A549 (cell line): Measurements from ENCODE around the gene PTGES2.

Experiments used
- POLR2A ChIP-seq: IDR thresholded peaks from 2 replicates; pipeline ENCODE4 v1.6.1; 2012; ENCODE audit warnings: mild to moderate bottlenecking, low read length
- TP53 ChIP-seq: fragments of 250-450 bp; sonication (Bioruptor Pico); IDR thresholded peaks from 2 replicates; pipeline ENCODE4 v1.5.0; 2021; ENCODE audit warnings: mild to moderate bottlenecking, moderate library complexity
- TF ChIP-seq, protein P1 (sequence below): IDR thresholded peaks from 2 replicates; pipeline ENCODE4 v1.6.1; 2012

DNA sequence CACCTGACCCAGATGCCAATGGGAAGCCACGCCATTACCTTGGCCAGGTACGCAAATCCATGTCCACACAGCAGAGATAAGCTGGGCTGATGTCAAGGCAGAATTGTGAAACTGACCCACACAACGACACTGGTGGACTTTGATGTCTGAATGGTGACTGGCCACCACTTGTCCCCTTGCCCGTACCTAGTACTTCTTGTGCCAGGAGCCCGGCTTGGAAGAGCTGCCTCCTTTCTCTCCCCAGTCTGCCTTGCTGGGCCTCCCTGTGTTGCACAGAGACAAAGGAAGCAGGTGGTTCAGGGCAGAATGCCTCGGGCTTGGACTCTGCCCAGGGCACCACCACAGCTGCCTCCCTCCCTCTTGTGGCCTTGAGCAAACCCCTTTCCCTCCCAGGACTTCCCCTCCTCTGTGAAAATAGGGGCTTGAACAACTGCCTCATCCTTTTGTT is 23.3 kb downstream of the PTGES2 start:
- TF ChIP-seq, protein P1, sequence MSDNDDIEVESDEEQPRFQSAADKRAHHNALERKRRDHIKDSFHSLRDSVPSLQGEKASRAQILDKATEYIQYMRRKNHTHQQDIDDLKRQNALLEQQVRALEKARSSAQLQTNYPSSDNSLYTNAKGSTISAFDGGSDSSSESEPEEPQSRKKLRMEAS = no peak
- TF ChIP-seq POLR2A (no peak), TP53 (no peak)
